Umbilical cord (tissue), 2 donors: Measurements from ENCODE around the gene FOXP2. TPM values are rescaled to one million over a fixed set of nuclear protein-coding genes. Genes with fewer than 3 reads are reported as not detected.
"Not testable (repeated sequence)": the region's sequence is repeated elsewhere in the genome, so short reads cannot be mapped to it uniquely, and the experiment has no call there.

Experiments
- DNase-seq: peaks from one replicate; pipeline ENCODE4 v3.0.0-alpha.2; 2015; ENCODE audit warnings: low spot score
- total RNA-seq: library from RNA; depleted of rRNA; stranded (reverse); fragments of >200 nt; gene quantifications from one replicate; pipeline ENCODE4 v1.2.3, GENCODE V29; 2014; ENCODE audit warnings: low replicate concordance; ENCODE audit not compliant: insufficient read depth

FOXP2 gene
- total RNA-seq, 1 donor from 2014 or later = 13.0 TPM

DNA sequence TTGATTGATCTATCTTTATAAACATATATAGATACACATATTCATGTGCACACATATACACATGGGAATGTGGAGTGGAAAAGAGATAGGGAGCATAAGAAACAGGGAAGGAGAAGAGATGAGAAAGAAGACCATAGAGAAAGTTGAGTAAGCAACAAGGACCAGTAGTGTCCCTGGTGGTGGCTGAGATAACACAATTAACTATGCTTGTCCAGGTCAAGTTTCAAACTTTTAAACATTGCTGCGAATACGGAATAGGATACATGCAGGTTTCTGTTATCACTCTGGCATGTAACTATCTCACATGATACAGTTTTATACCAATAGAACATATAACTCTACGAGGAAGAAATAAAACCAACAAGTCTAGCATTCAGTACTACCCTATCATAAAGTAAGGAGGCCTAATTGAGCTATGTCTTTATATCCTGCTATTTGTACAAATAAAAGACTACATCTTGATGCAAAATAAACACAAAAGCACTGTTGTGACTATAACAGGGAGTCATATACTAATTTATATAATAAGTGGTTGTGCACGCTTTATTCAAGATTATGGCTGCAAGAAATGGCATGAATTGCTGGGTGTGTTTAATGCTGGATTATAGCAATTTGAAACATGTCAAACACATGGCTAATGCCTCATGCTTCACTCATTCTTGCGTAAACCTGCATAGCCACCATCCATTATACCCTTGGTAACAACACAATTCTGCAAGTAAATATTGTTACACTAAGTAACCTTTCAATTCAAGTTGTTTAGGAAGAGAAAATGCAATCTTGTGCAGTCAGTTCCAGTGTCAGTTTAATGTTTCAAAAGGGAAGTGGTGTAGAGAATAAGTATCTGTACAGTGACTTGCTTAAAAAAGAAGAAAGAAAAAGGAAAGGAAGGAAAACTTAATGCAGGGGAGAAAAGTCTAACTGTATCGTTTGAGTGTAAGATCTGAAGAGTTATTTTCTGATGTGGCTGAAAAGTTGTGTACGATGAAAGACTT is 8.2 kb downstream of the FOXP2 start:
- DNase-seq = no peak

DNA sequence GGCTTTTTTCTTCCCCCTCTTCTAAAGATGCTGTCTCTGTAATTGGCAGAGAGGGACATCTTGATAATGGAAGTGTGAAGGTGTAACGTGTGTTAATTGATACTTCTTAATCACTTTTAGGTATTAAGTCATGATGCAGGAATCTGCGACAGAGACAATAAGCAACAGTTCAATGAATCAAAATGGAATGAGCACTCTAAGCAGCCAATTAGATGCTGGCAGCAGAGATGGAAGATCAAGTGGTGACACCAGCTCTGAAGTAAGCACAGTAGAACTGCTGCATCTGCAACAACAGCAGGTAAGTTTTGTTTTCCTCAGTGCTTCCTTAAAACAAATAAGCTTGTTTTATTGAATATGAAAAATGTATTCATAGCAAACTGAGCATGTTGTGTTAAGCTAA is 11.8 kb downstream of the FOXP2 start:
- DNase-seq = no peak

DNA sequence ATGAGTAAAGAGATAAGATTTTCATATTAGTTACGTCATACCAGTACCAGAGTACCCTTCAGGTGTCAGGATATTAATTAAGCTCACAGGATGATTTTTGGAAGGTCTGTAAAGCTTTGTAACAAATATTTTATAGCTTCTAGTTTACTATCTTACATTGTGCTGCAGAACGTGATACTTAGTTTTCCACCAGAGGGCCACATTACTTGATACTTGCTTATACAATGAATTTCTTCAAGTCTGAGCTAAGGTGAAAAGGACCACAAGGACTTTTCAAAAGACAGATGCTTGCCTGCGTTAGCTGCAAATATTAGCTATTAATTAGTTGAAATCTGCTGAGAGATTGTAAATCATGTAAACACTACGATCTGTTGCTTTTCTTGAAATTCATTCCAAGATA is 12.2 kb downstream of the FOXP2 start:
- DNase-seq = peak; percentile 41

DNA sequence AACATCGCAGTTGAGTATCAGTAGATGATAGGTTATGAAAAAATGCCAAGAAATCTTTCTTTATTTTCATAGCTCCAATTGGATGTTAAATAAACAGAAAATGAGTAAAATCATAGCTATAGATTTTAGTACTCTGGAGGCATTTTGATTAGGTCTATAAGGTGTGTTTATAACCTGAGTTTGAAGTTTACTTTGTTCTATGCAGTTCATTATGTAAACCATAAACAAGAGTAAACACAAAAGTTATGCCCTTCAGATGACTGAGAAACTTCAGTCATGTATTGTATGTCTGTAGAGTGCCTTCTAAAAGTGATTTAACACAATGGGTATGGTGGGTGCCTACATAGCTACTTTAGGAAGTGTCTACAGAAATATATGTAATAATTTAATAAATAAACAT is 13.6 kb downstream of the FOXP2 start:
- DNase-seq = no peak

DNA sequence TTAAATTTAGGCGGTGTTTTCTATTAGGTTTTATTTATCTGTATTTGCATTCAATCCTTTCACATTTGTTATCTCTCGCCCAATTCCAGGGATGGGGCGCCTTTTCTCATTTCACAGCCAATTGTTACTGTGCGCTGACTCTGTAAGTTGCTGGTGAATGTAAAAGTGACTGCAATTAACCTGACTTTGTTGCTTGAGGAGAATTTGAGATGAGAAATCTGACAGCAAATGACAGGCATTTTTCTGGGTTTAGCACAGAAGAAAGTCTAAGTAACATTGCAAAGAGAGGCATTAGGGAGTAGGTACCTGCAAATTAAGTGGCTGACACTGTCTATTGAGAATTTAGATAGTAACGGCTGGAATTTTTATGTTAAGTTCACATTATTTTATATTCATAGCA is 16.6 kb downstream of the FOXP2 start:
- no peak for DNase-seq

DNA sequence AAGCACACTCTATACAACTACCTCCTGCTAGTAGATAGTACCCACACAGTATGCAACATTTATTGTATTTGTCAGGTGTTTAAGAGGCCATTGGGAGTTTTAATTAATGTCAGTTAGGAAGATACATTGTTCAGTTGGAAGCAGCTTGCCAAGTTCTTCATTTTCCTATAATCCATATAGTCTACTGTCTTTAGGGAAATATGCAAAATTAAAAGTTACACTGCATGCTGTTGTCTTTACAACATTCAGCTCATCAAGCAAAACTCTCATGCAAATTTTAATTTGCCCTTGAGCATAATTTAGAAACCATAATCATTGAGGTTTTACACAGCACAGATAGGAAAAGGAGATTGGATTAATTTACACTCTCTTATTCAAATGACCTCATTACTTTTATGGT is 17.4 kb downstream of the FOXP2 start:
- DNase-seq = no peak

DNA sequence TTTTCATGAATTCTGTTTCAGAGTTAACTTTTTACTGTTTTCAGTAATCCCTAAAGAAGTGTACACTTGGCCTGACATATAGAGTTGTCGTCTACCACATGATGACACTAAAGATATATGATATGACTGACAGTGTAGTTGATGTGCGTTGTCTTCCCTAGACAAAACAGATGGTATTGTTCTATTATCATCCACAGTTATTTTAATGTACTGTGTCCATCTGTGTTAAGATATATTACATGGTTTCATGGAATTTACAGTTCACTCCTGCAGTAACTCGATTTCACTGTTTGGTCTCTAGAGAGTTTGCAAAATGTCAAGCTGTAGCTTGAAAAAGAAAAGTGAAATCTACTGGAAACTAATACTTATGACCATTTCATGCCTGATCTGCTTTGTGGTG is 18.1 kb downstream of the FOXP2 start:
- no peak for DNase-seq

DNA sequence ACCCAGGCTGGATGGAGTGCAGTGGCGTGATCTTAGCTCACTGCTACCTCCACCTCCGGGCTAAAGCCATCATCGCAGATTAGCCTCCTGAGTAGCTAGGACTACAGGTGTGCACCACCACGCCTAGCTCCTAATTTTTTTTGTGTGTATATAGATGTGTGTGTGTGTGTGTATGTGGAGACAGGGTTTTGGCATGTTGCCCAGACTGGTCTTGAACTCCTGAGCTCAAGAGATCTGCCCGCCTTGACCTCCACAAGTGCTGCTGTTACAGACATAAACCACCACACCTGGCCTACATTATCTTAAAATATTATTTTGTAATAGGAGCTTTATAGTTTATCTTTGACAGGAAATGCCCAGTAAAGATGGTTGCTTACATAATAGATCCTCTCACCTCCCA is 25.0 kb downstream of the FOXP2 start:
- DNase-seq = no peak

DNA sequence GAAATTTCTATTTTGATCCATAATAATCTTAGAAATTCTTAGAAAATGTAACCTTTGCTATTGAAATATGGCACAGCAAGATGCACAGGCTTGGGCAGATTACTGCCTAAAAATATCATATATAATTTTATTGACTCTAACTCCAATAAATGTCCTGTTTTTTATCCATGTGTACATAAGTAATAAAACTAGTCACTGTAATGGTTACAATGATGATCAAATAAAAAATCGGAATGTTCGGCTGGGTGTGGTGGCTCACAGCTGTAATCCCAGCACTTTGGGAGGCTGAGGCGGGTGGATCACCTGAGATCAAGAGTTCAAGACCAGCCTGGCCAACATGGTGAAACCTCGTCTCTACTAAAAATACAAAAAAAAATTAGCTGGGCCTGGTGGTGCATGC is 26.3 kb downstream of the FOXP2 start:
- DNase-seq = not testable (repeated sequence)

DNA sequence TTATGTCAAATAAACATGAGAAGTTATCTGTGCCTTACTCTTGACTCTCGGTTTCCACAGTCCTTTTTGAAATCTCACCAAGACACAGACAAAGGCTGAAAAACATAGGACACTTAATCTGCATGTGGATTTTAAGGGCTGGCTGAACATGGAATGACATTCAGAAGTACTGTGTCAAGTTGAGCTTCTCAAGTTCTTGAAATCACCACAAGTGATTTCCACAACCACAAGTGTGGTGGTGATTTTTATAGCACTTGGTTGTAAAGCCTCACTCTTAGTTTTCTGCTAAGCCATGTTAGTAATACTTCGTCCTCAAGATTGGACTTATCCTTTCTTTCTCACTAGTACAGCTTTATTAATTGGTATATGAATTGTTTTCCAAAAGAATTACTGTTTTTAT is 29.6 kb downstream of the FOXP2 start:
- no peak for DNase-seq

DNA sequence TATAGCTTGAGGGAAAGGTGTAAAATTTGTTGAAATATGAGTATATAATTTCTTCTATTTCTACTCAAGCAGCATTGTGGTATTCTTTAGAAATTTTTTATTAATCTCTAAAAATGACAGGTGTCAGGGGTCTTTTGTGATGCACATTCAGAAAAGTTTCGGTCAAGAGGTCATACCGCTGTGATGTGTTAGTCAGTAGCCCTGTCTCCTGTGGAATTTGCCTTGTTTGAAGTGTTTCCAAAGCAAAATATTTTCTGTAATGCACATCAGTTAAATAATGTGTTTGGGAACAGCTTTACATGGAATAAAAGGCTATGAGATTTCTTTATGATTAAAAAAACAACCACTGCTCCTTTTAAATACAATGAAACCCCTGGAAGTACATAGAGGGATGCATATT is 35.8 kb downstream of the FOXP2 start:
- no peak for DNase-seq

DNA sequence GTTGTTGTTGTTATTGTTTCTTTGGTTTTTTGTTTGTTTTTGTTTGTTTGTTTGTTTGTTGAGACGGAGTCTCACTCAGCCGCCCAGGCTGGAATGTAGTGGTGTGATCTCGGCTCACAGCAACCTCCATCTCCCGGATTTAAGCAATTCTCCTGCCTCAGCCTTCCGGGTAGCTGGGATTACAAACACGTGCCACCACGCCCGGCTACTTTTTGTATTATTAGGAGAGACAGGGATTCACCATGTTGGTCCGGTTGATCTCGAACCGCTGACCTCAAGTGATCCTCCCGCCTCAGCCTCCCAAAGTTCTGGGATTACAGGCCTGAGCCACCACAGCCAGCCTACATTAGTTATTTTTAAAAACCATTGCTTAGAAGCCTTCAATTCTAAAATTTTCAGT is 45.0 kb downstream of the FOXP2 start:
- DNase-seq = no peak

DNA sequence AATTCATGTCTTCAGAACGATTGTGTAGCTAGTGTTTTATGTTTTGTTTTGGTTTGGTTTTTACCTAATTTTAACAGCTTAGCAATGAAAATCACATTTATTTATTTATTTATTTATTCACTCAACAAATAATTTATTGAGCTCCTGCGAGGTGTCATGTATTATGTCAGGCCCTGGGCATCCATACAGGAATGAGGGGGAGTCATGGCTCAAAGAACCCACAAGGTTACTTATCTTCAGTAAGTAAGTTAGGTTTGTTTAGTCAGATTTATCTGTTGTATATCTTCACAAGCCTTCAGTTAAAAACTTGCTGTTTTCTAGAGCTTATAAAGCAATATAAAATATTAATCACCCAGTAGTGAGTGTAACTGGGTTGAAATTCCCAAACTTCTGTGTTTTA is 45.4 kb downstream of the FOXP2 start:
- DNase-seq = no peak

DNA sequence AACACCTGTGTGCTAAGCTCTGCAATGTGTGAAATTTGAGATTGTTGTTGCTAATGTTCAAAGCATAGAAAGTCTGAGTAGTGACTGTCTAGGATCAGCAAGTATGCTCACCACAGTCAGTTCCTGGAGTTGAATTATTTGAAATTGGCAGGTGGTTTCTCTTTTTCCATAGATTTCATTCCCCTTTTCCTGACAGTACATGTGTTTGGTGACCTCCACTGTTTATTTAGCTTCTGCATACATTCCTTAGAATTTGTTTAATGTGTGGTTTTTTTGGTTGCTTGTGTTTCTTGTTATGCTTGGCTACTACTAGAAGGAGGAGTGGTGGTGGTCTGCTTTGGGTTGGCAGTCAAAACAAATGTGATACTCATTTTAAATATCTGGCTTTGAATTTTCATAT is 52.3 kb downstream of the FOXP2 start:
- DNase-seq = no peak

DNA sequence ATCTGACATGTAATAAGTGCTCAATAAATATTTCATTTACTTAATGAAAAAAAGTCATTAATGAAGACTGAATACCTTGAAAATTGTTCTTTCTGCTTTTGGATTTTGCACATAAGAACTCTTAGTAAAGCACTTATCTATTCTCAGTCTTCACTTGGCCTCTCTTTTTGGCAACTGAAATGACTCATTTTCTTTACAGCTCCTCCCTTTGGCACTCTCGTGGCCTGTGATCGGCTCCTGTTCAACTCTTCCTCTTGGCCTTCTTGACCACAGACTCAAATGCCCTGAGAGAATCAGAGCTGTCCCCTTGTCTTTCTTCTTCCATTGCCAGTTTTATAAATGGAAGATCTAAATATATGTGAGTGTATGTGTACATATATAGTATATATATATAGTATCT is 54.2 kb downstream of the FOXP2 start:
- DNase-seq = no peak

DNA sequence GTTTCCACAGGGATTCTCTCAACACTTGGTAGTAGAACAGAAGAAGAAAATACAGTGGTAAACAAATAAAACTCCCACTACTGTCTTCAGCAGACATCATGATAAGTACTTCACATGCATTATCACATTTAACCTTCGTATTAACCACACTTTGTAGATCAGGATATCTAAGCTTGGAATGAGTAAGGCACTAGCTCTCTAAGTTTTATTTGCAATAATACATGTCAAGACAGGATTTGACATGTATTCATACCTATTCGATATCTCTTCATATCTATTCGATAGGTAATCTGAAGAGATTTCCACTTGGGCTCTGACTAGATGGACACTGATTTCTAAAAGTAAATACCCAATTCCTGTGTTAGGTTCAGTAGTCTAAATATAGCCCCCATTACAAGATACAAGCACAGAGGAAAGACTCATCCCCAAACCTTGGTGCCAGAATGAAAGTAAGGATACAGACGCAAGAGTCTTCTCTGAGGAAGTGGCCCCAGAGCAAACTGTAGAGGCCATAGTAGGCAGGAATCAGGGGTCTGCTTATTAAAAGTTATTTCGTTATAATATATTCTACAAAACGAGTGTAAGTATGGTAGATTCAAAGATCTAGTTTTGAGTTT is 58.4 kb downstream of the FOXP2 start:
- no peak for DNase-seq

DNA sequence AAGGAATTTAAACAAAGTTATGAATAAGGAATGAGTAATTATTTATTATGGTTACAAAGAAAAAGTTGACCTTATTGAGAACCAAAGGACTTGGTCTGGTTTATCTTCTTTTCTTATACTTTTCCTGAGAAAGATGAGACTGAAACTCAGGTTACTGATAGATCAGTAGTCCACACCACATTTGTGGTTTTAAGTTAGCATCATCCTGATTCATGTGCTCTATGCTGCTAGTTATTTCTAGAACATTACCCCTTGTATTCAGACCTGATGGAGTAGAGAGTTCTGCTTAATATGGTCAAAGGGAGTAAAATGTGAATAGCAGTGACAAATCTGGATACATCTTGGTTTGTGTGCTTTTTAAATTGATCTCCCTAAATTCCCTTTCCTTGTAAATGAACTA is 63.8 kb downstream of the FOXP2 start:
- DNase-seq = no peak

DNA sequence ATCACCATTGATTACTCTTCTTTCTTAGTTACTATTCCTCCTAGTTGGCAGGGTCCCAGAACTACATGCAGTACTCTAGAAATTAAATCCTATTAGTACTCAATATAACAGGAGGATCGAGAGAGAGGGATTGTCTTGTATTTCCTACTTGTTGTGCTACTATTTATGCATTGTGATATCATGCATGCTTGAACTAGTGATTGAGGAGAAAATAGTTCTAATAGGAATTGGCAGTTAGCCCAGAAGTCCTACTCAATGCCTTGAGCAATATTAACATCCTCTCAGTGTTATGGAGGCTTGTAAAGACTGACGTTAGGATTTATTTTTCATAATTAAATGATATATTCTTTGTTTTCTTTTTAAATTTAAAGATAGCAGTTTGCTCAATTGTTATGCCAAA is 67.4 kb downstream of the FOXP2 start:
- DNase-seq = peak; percentile 8

DNA sequence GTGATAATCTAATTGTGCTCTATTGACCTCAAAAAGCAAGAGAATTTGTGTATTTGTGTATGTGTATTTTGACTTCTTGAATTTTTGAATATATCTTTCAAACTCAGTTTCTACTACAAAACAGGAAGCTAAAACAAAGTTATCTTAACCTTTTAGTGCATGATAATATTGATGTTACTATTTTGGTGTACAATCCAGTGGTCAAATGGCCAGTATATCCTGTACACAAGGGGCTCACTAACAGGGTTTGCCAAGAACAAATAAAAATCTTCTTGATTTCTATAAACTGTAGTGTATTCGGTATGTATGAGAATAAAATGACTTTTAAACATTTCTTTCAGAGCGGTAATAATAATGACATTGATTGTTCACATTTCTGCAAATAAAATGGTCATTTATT is 69.6 kb downstream of the FOXP2 start:
- no peak for DNase-seq

DNA sequence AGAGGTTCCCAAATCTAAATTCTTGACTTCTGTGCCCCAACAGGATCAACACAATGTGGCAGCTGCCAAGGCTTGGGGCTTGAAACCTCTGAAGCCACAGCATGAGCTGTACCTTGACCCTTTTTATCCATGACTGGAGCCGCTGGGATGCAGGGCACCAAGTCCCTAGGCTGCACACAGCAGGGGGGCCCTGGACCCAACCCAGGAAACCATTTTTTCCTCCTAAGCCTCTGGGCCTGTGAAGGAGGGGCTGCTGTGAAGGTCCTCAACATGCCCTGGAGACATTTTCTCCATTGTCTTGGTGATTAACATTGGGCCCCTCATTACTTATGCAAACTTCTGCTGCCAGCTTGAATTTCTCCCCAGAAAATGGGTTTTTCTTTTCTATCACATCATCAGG is 72.6 kb downstream of the FOXP2 start:
- DNase-seq = no peak

DNA sequence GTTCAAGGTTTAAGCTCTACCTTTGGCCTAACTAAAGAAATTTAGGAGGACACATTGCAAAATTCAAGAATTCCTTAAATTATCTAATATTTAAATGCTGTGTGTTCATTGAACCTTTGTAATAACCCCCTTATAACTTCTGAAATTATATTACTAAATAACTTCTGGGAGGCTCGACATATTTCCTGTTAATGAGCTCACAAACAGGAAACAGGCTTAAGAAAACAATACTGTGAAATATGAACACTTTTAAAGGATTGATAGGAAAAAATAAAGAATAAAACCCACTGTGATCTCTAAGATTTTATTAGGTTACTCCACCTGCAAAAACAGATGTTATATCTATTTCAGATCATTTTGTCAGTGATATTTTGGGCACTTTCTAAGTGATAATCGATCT is 74.1 kb downstream of the FOXP2 start:
- no peak for DNase-seq

DNA sequence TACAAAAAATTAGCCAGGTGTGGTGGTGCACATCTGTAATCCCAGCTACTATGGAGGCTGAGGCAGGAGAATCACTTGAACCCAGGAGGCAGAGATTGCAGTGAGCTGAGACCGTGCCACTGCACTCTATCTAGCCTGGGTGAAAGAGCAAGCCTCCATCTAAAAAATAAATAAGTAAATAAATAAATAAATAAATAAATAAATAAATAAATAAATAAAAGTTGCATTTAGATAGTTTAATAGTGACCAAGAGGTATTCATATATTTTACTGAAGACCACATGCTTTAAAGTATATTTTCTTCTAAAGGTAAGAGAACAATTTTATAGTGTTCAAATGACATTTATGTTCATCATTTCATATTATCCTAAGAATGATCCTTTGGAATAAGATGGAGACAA is 82.9 kb downstream of the FOXP2 start:
- not testable (repeated sequence) for DNase-seq
